ENCODE data around the gene WBP2. TPM values are rescaled to one million over a fixed set of nuclear protein-coding genes. Genes with fewer than 3 reads are reported as not detected.
A peak's percentile ranks its signal among the peaks of the same experiment; 100 is the strongest.

WBP2 gene
- total and polyA plus RNA-seq, 2 of the 13 experiments (the other 11 are each of a cell fraction or from before 2014, with no cell fraction given): 29.2 to 29.5 TPM

DNA sequence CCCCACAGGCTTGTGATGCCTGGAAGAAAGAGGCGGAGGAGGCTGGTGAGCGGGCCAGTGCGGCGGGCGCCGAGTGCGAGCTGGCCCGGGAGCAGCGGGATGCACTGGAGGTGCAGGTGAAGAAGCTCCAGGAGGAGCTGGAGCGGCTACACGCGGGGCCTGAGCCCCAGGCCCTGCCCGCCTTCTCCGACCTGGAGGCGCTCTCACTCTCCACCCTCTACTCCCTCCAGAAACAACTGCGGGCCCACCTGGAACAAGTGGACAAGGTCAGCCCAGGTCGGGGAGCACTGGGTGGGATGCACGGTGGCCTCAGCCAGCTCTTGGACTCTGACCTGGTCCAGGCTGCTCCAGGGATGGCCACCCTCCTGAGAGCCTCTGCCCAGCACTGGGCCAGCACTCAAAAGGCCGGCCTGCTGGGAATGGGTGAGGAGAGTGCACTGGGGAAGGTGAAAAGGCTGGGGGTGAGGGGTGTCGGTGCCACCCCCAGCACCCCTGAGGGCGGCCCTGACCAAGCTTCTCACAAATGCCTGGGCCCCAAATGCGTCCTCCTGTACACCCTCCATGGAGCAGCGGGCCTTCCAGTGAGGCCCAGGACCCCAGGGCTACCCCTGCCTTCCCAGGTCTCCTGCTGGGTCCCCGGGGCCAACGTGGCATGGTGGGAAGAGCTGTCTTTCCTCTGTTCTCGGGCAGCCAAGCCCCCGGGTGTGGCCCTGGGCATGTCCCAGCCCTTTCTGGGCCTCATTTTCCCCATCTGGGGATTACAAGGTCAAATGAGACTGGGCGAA lies 31.7 kb downstream of the WBP2 start (continued):
- TF ChIP-seq, protein P1, sequence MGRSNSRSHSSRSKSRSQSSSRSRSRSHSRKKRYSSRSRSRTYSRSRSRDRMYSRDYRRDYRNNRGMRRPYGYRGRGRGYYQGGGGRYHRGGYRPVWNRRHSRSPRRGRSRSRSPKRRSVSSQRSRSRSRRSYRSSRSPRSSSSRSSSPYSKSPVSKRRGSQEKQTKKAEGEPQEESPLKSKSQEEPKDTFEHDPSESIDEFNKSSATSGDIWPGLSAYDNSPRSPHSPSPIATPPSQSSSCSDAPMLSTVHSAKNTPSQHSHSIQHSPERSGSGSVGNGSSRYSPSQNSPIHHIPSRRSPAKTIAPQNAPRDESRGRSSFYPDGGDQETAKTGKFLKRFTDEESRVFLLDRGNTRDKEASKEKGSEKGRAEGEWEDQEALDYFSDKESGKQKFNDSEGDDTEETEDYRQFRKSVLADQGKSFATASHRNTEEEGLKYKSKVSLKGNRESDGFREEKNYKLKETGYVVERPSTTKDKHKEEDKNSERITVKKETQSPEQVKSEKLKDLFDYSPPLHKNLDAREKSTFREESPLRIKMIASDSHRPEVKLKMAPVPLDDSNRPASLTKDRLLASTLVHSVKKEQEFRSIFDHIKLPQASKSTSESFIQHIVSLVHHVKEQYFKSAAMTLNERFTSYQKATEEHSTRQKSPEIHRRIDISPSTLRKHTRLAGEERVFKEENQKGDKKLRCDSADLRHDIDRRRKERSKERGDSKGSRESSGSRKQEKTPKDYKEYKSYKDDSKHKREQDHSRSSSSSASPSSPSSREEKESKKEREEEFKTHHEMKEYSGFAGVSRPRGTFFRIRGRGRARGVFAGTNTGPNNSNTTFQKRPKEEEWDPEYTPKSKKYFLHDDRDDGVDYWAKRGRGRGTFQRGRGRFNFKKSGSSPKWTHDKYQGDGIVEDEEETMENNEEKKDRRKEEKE (IDR thresholded peaks at IDR 0.05): no peak
- TF ChIP-seq ZNF557 (CRISPR knock-in tag; IDR thresholded peaks at IDR 0.05): no peak
- TF ChIP-seq ZNF605 (CRISPR knock-in tag; IDR thresholded peaks at IDR 0.05): no peak
- TF ChIP-seq PRMT3 (CRISPR knock-in tag; IDR thresholded peaks at IDR 0.05; ENCODE audit: borderline replicate concordance, low read depth): no peak
- no peak for TF ChIP-seq PAF1 (CRISPR knock-in tag; IDR thresholded peaks at IDR 0.05)
- no peak for TF ChIP-seq KDM5A (IDR thresholded peaks at IDR 0.05; ENCODE audit: borderline replicate concordance, low read length)
- no peak for TF ChIP-seq NFIB (CRISPR knock-in tag; IDR thresholded peaks at IDR 0.05; ENCODE audit: borderline replicate concordance)
- no peak for TF ChIP-seq ZKSCAN1 (IDR thresholded peaks at IDR 0.05; ENCODE audit: low read length)
- TF ChIP-seq ETV5 (CRISPR knock-in tag; IDR thresholded peaks at IDR 0.05; ENCODE audit: borderline replicate concordance): no peak
- TF ChIP-seq MED8 (CRISPR knock-in tag; IDR thresholded peaks at IDR 0.05; ENCODE audit: insufficient replicate concordance): no peak
- TF ChIP-seq, protein P2, sequence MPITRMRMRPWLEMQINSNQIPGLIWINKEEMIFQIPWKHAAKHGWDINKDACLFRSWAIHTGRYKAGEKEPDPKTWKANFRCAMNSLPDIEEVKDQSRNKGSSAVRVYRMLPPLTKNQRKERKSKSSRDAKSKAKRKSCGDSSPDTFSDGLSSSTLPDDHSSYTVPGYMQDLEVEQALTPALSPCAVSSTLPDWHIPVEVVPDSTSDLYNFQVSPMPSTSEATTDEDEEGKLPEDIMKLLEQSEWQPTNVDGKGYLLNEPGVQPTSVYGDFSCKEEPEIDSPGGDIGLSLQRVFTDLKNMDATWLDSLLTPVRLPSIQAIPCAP (CRISPR knock-in tag; IDR thresholded peaks at IDR 0.05; ENCODE audit: low read depth): no peak
- TF ChIP-seq ZNF530 (CRISPR knock-in tag; IDR thresholded peaks at IDR 0.05; ENCODE audit: low read depth): no peak
- peak; percentile 23 for TF ChIP-seq TAF15 (IDR thresholded peaks at IDR 0.05; ENCODE audit: low read depth, low read length, poor library complexity, severe bottlenecking)
- no peak; the same call in 1 of the 2 replicates for TF ChIP-seq AKAP8 (CRISPR knock-in tag; IDR thresholded peaks at IDR 0.05)
- TF ChIP-seq SUZ12 (IDR thresholded peaks at IDR 0.05; ENCODE audit: low read depth, low read length): no peak
- TF ChIP-seq ZNF33A (CRISPR knock-in tag; IDR thresholded peaks at IDR 0.05; ENCODE audit: borderline replicate concordance): no peak
- no peak for TF ChIP-seq ZNF749 (CRISPR knock-in tag; IDR thresholded peaks at IDR 0.05; ENCODE audit: borderline replicate concordance)
- TF ChIP-seq TBX2 (CRISPR knock-in tag; IDR thresholded peaks at IDR 0.05; ENCODE audit: borderline replicate concordance): no peak
- TF ChIP-seq SNAPC5 (CRISPR knock-in tag; IDR thresholded peaks at IDR 0.05; ENCODE audit: borderline replicate concordance): no peak
- TF ChIP-seq KLF9 (CRISPR knock-in tag; IDR thresholded peaks at IDR 0.05; ENCODE audit: low read depth): no peak
- TF ChIP-seq SATB2 (CRISPR knock-in tag; IDR thresholded peaks at IDR 0.05): no peak
- no peak for TF ChIP-seq BRCA1 (CRISPR knock-in tag; IDR thresholded peaks at IDR 0.05)
- TF ChIP-seq EP300 (IDR thresholded peaks at IDR 0.05; ENCODE audit: low read depth in 2 of 2, low read length in 2 of 2): no peak
- TF ChIP-seq EP300 (CRISPR knock-in tag; IDR thresholded peaks at IDR 0.05; ENCODE audit: borderline replicate concordance): no peak
- TF ChIP-seq TCF7 (IDR thresholded peaks at IDR 0.05; ENCODE audit: low read depth): no peak
- TF ChIP-seq, protein P3, sequence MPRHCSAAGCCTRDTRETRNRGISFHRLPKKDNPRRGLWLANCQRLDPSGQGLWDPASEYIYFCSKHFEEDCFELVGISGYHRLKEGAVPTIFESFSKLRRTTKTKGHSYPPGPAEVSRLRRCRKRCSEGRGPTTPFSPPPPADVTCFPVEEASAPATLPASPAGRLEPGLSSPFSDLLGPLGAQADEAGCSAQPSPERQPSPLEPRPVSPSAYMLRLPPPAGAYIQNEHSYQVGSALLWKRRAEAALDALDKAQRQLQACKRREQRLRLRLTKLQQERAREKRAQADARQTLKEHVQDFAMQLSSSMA (CRISPR knock-in tag; IDR thresholded peaks at IDR 0.05): no peak

Measured in HepG2 (cell line).